Fibroblast of lung (primary cell): ENCODE measurements around the gene ARPC5.

ENCODE experiments used
- EZH2 ChIP-seq: IDR thresholded peaks from 2 replicates; pipeline ENCODE4 v1.5.1; 2012; ENCODE audit warnings: low read length, control low read depth, mild to moderate bottlenecking; ENCODE audit errors: missing control alignments
- TF ChIP-seq, protein P1 (sequence below), 2 donors: IDR thresholded peaks in 1 of 2; conservative IDR thresholded peaks in 1 of 2; 1 replicate in 1 of 2; 2 replicates in 1 of 2; pipeline ENCODE4 v1.5.1; 2011 to 2012; ENCODE audit warnings: low read length in 2 of 2, control low read depth in 1 of 2, inconsistent platforms in 1 of 2, low read depth in 1 of 2, mild to moderate bottlenecking in 1 of 2

GRCh38 chr1:183583466-183583865 is 52.1 kb downstream of the ARPC5 start:
- TF ChIP-seq, protein P1, sequence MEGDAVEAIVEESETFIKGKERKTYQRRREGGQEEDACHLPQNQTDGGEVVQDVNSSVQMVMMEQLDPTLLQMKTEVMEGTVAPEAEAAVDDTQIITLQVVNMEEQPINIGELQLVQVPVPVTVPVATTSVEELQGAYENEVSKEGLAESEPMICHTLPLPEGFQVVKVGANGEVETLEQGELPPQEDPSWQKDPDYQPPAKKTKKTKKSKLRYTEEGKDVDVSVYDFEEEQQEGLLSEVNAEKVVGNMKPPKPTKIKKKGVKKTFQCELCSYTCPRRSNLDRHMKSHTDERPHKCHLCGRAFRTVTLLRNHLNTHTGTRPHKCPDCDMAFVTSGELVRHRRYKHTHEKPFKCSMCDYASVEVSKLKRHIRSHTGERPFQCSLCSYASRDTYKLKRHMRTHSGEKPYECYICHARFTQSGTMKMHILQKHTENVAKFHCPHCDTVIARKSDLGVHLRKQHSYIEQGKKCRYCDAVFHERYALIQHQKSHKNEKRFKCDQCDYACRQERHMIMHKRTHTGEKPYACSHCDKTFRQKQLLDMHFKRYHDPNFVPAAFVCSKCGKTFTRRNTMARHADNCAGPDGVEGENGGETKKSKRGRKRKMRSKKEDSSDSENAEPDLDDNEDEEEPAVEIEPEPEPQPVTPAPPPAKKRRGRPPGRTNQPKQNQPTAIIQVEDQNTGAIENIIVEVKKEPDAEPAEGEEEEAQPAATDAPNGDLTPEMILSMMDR (conservative IDR thresholded peaks at IDR 0.05 in 1 of 2, IDR thresholded peaks at IDR 0.05 in 1 of 2; ENCODE audit: low read depth in 1 of 2, low read length in 2 of 2), result no peak
- TF ChIP-seq EZH2, result no peak
